Measurements from ENCODE around the gene TRPM1. TPM values are rescaled to one million over a fixed set of nuclear protein-coding genes. Genes with fewer than 3 reads are reported as not detected.

Gene TRPM1
- total and polyA plus RNA-seq, 9 of the 15 experiments (the other 6 are each of a cell fraction or from before 2014, with no cell fraction given) = 0.01 to 0.06 (median 0.03) TPM; not detected in 5

GRCh38 chr15:30991255-30992235, 110.0 kb downstream of the TRPM1 start, which contains the start of gene MTMR10 (continued):
- TF ChIP-seq STAG1 (CRISPR knock-in tag; IDR thresholded peaks at IDR 0.05; ENCODE audit: borderline replicate concordance) (no peak), SREBF1 (IDR thresholded peaks at IDR 0.05; ENCODE audit: borderline replicate concordance, low read depth, low read length) (no peak), TBL1XR1 (IDR thresholded peaks at IDR 0.05; ENCODE audit: low read length in 2 of 2) (no peak; a peak in 1 of 4 replicates), SMAD4 (CRISPR knock-in tag; conservative IDR thresholded peaks at IDR 0.05) (peak; percentile 85; the same call in 1 of the 2 replicates), MXD1 (CRISPR knock-in tag; IDR thresholded peaks at IDR 0.05; ENCODE audit: borderline replicate concordance, poor library complexity, severe bottlenecking) (no peak), POLR2B (IDR thresholded peaks at IDR 0.05; ENCODE audit: low read depth, partially characterized antibody) (peak; percentile 67), HDAC3 (IDR thresholded peaks at IDR 0.05; ENCODE audit: borderline replicate concordance, partially characterized antibody) (no peak), PCBP2 (IDR thresholded peaks at IDR 0.05; ENCODE audit: low read depth, low read length, poor library complexity, severe bottlenecking) (no peak), PTRF (tag; IDR thresholded peaks at IDR 0.05) (no peak), PRMT5 (CRISPR knock-in tag; IDR thresholded peaks at IDR 0.05) (no peak), FIP1L1 (IDR thresholded peaks at IDR 0.05; ENCODE audit: low read depth, low read length, poor library complexity, severe bottlenecking) (peak; percentile 38), MBD2 (IDR thresholded peaks at IDR 0.05; ENCODE audit: borderline replicate concordance, low read depth) (0 out of 2 replicates have a peak, but pooled peaks have one; percentile 22)
- TF ChIP-seq, protein P1, sequence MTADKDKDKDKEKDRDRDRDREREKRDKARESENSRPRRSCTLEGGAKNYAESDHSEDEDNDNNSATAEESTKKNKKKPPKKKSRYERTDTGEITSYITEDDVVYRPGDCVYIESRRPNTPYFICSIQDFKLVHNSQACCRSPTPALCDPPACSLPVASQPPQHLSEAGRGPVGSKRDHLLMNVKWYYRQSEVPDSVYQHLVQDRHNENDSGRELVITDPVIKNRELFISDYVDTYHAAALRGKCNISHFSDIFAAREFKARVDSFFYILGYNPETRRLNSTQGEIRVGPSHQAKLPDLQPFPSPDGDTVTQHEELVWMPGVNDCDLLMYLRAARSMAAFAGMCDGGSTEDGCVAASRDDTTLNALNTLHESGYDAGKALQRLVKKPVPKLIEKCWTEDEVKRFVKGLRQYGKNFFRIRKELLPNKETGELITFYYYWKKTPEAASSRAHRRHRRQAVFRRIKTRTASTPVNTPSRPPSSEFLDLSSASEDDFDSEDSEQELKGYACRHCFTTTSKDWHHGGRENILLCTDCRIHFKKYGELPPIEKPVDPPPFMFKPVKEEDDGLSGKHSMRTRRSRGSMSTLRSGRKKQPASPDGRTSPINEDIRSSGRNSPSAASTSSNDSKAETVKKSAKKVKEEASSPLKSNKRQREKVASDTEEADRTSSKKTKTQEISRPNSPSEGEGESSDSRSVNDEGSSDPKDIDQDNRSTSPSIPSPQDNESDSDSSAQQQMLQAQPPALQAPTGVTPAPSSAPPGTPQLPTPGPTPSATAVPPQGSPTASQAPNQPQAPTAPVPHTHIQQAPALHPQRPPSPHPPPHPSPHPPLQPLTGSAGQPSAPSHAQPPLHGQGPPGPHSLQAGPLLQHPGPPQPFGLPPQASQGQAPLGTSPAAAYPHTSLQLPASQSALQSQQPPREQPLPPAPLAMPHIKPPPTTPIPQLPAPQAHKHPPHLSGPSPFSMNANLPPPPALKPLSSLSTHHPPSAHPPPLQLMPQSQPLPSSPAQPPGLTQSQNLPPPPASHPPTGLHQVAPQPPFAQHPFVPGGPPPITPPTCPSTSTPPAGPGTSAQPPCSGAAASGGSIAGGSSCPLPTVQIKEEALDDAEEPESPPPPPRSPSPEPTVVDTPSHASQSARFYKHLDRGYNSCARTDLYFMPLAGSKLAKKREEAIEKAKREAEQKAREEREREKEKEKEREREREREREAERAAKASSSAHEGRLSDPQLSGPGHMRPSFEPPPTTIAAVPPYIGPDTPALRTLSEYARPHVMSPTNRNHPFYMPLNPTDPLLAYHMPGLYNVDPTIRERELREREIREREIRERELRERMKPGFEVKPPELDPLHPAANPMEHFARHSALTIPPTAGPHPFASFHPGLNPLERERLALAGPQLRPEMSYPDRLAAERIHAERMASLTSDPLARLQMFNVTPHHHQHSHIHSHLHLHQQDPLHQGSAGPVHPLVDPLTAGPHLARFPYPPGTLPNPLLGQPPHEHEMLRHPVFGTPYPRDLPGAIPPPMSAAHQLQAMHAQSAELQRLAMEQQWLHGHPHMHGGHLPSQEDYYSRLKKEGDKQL (CRISPR knock-in tag; IDR thresholded peaks at IDR 0.05; ENCODE audit: borderline replicate concordance) = no peak
- TF ChIP-seq, protein P2, sequence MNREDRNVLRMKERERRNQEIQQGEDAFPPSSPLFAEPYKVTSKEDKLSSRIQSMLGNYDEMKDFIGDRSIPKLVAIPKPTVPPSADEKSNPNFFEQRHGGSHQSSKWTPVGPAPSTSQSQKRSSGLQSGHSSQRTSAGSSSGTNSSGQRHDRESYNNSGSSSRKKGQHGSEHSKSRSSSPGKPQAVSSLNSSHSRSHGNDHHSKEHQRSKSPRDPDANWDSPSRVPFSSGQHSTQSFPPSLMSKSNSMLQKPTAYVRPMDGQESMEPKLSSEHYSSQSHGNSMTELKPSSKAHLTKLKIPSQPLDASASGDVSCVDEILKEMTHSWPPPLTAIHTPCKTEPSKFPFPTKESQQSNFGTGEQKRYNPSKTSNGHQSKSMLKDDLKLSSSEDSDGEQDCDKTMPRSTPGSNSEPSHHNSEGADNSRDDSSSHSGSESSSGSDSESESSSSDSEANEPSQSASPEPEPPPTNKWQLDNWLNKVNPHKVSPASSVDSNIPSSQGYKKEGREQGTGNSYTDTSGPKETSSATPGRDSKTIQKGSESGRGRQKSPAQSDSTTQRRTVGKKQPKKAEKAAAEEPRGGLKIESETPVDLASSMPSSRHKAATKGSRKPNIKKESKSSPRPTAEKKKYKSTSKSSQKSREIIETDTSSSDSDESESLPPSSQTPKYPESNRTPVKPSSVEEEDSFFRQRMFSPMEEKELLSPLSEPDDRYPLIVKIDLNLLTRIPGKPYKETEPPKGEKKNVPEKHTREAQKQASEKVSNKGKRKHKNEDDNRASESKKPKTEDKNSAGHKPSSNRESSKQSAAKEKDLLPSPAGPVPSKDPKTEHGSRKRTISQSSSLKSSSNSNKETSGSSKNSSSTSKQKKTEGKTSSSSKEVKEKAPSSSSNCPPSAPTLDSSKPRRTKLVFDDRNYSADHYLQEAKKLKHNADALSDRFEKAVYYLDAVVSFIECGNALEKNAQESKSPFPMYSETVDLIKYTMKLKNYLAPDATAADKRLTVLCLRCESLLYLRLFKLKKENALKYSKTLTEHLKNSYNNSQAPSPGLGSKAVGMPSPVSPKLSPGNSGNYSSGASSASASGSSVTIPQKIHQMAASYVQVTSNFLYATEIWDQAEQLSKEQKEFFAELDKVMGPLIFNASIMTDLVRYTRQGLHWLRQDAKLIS (CRISPR knock-in tag; IDR thresholded peaks at IDR 0.05) = no peak
